PC-9 (cell line): Measurements from ENCODE around the gene JPH2. TPM values are rescaled to one million over a fixed set of nuclear protein-coding genes. Genes with fewer than 3 reads are reported as not detected.

ENCODE experiments used
- Bru-seq: library from RNA; stranded (reverse); fragments of 400-500 nt; gene quantifications from one replicate; lab custom pipeline; 2021; lab: Mats Ljungman, UMichigan
- BruChase-seq, 2 experiments: library from RNA; stranded (reverse); fragments of 400-500 nt; gene quantifications; one replicate each; lab custom pipeline; 2021; lab: Mats Ljungman, UMichigan
- BruUV-seq: library from RNA; stranded (reverse); fragments of 400-500 nt; replicated peaks from 2 replicates; lab custom pipeline; 2021; lab: Mats Ljungman, UMichigan
- CTCF ChIA-PET: fragments of 300-600 bp; sonication (Branson Sonifier 250); formaldehyde crosslinking; loops from one replicate; lab custom pipeline; 2022; ENCODE audit warnings: antibody characterized with exemption; lab: Charles Lee
- POLR2A ChIA-PET: fragments of 300-600 bp; sonication (Branson Sonifier 250); formaldehyde crosslinking; loops from one replicate; lab custom pipeline; 2022; ENCODE audit warnings: antibody characterized with exemption; ENCODE audit not compliant: unreplicated experiment; lab: Charles Lee
- DNase-seq, 2 experiments: peaks; one replicate each; pipeline versions ENCODE4 v3.0.0 to v3.0.0-alpha.2; 2015 to 2022; ENCODE audit warnings: mixed read lengths in 1 of 2
- H2AFZ ChIP-seq: fragments of 200-600 bp; sonication (generic); 2 replicates; pipeline ENCODE4 v1.8.1; 2017; ENCODE audit warnings: antibody characterized with exemption
- H3F3A ChIP-seq: fragments of 200-600 bp; sonication (generic); 2 replicates; pipeline ENCODE4 v1.8.1; 2017; ENCODE audit warnings: antibody characterized with exemption, mild to moderate bottlenecking, low read depth; ENCODE audit not compliant: insufficient read depth
- H3K27ac ChIP-seq: fragments of 200-600 bp; sonication (generic); 2 replicates; pipeline ENCODE4 v1.6.1; 2016; ENCODE audit warnings: mixed run types
- H3K27me3 ChIP-seq: fragments of 200-600 bp; sonication (generic); 2 replicates; pipeline ENCODE4 v1.6.1; 2016; ENCODE audit warnings: low read depth, mixed run types; ENCODE audit not compliant: insufficient read depth
- H3K36me3 ChIP-seq: fragments of 200-600 bp; sonication (generic); 2 replicates; pipeline ENCODE4 v1.6.1; 2016; ENCODE audit warnings: low read depth, mixed run types
- H3K4me1 ChIP-seq: fragments of 200-600 bp; sonication (generic); replicated peaks from 2 replicates; pipeline ENCODE4 v1.6.1; 2016; ENCODE audit warnings: mixed run types; ENCODE audit not compliant: insufficient read depth
- H3K4me2 ChIP-seq: fragments of 200-600 bp; sonication (generic); 2 replicates; pipeline ENCODE4 v1.6.1; 2017; ENCODE audit warnings: mixed run types
- H3K4me3 ChIP-seq: fragments of 200-600 bp; sonication (generic); 2 replicates; pipeline ENCODE4 v1.6.1; 2016; ENCODE audit warnings: mixed run types
- H3K79me2 ChIP-seq: fragments of 200-600 bp; sonication (generic); 2 replicates; pipeline ENCODE4 v1.6.1; 2017; ENCODE audit warnings: low read depth, mixed run types
- H3K9me2 ChIP-seq: fragments of 200-600 bp; sonication (generic); 2 replicates; pipeline ENCODE4 v1.8.1; 2017; ENCODE audit warnings: mild to moderate bottlenecking; ENCODE audit not compliant: insufficient read depth
- H3K9me3 ChIP-seq: fragments of 200-600 bp; sonication (generic); 2 replicates; pipeline ENCODE4 v1.8.1; 2016; ENCODE audit warnings: low read depth; ENCODE audit not compliant: insufficient read depth
- H4K20me1 ChIP-seq: fragments of 200-600 bp; sonication (generic); 2 replicates; pipeline ENCODE4 v1.8.1; 2017; ENCODE audit not compliant: insufficient read depth
- EZH2 ChIP-seq: fragments of 200-600 bp; sonication (generic); IDR thresholded peaks from 2 replicates; pipeline ENCODE4 v1.8.0; 2017; ENCODE audit warnings: antibody characterized with exemption, low read depth
- intact Hi-C: fragments of 100-400 bp; cut with micrococcal nuclease; formaldehyde crosslinking; loops from one replicate; pipeline ENCODE4 v1.10.0; 2022; ENCODE audit not compliant: unreplicated experiment
- long read RNA-seq: library from polyadenylated mRNA; stranded (forward); transcript quantifications from one replicate; pipeline ENCODE4 v2.0.0, GENCODE V29; 2022
- total RNA-seq: library from RNA; stranded (reverse); gene quantifications from 2 replicates; pipeline ENCODE4 v1.2.3, GENCODE V29; 2021
- TF ChIP-seq, protein P1 (sequence below): fragments of 200-600 bp; sonication (generic); conservative IDR thresholded peaks from 2 replicates; pipeline ENCODE4 v1.6.1; 2017; ENCODE audit warnings: mixed run types, antibody characterized with exemption, mild to moderate bottlenecking, moderate library complexity

The JPH2 gene
- 41.1 and 58.8 TPM in 2 replicates for total RNA-seq
- percentile 79 among the genes with signal in this experiment for Bru-seq, nascent RNA
- percentile 96 among the genes with signal in this experiment for BruChase-seq, experiment 1, labeled RNA remaining after a 2-hour chase
- percentile 81 among the genes with signal in this experiment for BruChase-seq, experiment 2, labeled RNA remaining after a 6-hour chase
- long read RNA-seq, full-length matches to known transcripts, result 8 of 20 reads
- long read RNA-seq, partial matches to known transcripts, result 0 of 20 reads
- long read RNA-seq, other reads (novel, unspliced or antisense), result 12 of 20 reads

DNA sequence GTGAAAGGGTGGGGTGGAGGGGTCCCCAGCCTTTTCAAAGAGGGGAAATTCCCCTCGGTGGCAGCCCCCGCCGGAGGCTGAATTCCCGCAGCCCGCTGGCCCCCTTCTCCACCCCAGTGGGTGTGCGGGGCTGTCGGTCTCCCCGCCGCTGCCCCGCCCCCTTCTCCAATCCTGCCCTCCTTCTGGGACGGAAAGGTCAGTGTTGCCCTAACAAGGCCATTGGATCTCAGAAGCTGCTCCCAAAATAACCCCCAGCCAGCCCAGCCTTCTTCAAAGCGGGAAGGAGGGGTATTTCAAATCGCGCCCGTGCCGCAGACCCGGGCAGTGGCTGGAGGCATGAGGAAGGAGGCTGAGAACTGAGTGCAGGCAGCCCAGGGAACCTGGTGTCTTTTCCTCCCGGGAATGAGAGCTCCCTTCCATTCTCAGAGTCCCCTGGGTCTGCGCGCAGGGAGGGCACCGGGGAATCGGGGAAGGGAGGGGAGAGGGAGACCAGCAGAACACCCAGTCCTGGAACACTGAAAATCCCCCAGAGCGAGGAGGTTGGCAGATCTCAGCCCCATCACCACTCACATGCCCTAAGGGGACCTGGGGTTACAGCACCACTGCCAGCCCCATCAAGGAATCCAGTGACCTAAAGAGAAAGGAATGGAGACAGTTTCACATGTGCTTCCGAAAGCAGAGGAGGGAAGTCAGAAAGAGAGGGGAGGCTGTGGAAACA is at the start of gene JPH2:
Gene JPH2 (minus strand): TSS at position 135 of the 718 bp plus-strand sequence. CDS start 483 bp downstream, outside the sequence.
- TSS peak; percentile 42 for BruUV-seq
- H2AFZ ChIP-seq, result peak within 1 kb of the TSS; percentile 75
- CTCF ChIA-PET, result interaction anchor here (0.5 to 4.8 kb wide), 4 partner anchors 10 to 729 kb away, joined by 4 to 61 read pairs (median 8); no protein-coding TSS in a partner anchor
- H3K27me3 ChIP-seq, result no peaks in the 10 kb centered on the region
- H3K9me3 ChIP-seq, result no peaks in the 10 kb centered on the region
- peaks cover 52% of the 10 kb centered on the region for H3F3A ChIP-seq
- peak within 1 kb of the TSS; percentile 91 for H3K27ac ChIP-seq
- no peaks in the 10 kb centered on the region for H3K9me2 ChIP-seq
- peak within 1 kb of the TSS; percentile 97 for H3K4me3 ChIP-seq
- intact Hi-C loops, result loop anchor here (1.0 to 5.0 kb wide), 4 partner anchors 10 to 740 kb away; no protein-coding TSS in a partner anchor
- H3K79me2 ChIP-seq, result peaks cover 46% of the 10 kb centered on the region
- H3K36me3 ChIP-seq, result no peaks in the 10 kb centered on the region
- peak; percentile 89 to 94 for DNase-seq
- no peaks in the 10 kb centered on the region for H4K20me1 ChIP-seq
- POLR2A ChIA-PET, result interaction anchor here (0.5 to 1.5 kb wide), 8 partner anchors 10 to 184 kb away, joined by 3 to 16 read pairs (median 5); partner anchors contain the start of gene OSER1
- TF ChIP-seq, protein P1, sequence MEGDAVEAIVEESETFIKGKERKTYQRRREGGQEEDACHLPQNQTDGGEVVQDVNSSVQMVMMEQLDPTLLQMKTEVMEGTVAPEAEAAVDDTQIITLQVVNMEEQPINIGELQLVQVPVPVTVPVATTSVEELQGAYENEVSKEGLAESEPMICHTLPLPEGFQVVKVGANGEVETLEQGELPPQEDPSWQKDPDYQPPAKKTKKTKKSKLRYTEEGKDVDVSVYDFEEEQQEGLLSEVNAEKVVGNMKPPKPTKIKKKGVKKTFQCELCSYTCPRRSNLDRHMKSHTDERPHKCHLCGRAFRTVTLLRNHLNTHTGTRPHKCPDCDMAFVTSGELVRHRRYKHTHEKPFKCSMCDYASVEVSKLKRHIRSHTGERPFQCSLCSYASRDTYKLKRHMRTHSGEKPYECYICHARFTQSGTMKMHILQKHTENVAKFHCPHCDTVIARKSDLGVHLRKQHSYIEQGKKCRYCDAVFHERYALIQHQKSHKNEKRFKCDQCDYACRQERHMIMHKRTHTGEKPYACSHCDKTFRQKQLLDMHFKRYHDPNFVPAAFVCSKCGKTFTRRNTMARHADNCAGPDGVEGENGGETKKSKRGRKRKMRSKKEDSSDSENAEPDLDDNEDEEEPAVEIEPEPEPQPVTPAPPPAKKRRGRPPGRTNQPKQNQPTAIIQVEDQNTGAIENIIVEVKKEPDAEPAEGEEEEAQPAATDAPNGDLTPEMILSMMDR, result no peak
- TF ChIP-seq EZH2, result no peak
- H3K4me1 ChIP-seq, result peaks cover 69% of the 10 kb centered on the region
- H3K4me2 ChIP-seq, result peak within 1 kb of the TSS; percentile 93

DNA sequence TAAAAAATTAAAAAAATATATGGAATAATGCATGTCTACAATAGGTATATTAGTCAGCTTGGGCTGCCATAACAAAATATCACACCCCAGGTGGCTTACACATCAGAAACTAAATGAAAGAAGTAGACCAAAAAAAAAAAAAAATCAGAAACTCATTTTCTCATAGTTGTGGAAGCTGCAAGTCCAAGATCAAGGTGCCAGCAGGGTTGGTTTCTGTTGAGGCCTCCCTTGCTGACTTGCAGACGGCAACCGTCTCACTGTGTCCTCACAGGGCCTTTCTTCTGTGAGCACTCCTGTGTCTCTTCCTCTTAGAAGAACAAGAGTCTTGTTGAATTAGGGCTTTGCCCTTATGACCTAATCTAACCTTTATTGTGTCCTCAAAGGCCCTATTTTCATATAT is 48.7 kb upstream of the JPH2 start:
- POLR2A ChIA-PET, result no interaction called here

More for the DNA sequence above, 48.7 kb upstream of the JPH2 start:
- no peaks in the 10 kb centered on the region for H3K79me2 ChIP-seq
- H3K4me3 ChIP-seq, result no peak overlapping the region
- TF ChIP-seq, protein P1, result no peak
- no peak for TF ChIP-seq EZH2
- H3K27me3 ChIP-seq, result peaks cover 8% of the 10 kb centered on the region
- H3K9me2 ChIP-seq, result no peaks in the 10 kb centered on the region
- CTCF ChIA-PET, result no interaction called here
- no peaks in the 10 kb centered on the region for H3K36me3 ChIP-seq
- DNase-seq, result no peak
- no peak overlapping the region for H3K4me2 ChIP-seq
- intact Hi-C loops, result no loop called here
- H3K27ac ChIP-seq, result no peak overlapping the region
- no peaks in the 10 kb centered on the region for H3K9me3 ChIP-seq
- no peaks in the 10 kb centered on the region; the same call in 1 of the 2 replicates for H4K20me1 ChIP-seq
- no peaks in the 10 kb centered on the region for H3K4me1 ChIP-seq
- H3F3A ChIP-seq, result no peaks in the 10 kb centered on the region; the same call in 1 of the 2 replicates
- BruUV-seq, result no TSS peak
- no peak overlapping the region for H2AFZ ChIP-seq
